Neural cell (in vitro differentiated cells): ENCODE data around the gene AQP12A.

ENCODE experiments used
- CTCF ChIP-seq: fragments of 450-650 bp; IDR thresholded peaks from 2 replicates; pipeline ENCODE4 v1.5.1; 2014; ENCODE audit warnings: antibody characterized with exemption, mild to moderate bottlenecking, moderate library complexity; ENCODE audit not compliant: poor library complexity, severe bottlenecking
- EZH2 ChIP-seq: fragments of 200-600, 300-800 bp; shearing (Covaris generic), sonication (generic); IDR thresholded peaks from 2 replicates; pipeline ENCODE4 v1.6.1; 2014; ENCODE audit warnings: antibody characterized with exemption, low read length, borderline replicate concordance, mild to moderate bottlenecking; ENCODE audit not compliant: insufficient read depth, poor library complexity, severe bottlenecking

- TF ChIP-seq CTCF: no peak
- TF ChIP-seq EZH2: no peak
Observed at GRCh38 chr2:240651185-240651584, 40.5 kb upstream of the AQP12A start.
